ENCODE measurements around the gene SLC25A21.
"Not testable (repeated sequence)": the region's sequence is repeated elsewhere in the genome, so short reads cannot be mapped to it uniquely, and the experiment has no call there.

SLC25A21 gene

DNA sequence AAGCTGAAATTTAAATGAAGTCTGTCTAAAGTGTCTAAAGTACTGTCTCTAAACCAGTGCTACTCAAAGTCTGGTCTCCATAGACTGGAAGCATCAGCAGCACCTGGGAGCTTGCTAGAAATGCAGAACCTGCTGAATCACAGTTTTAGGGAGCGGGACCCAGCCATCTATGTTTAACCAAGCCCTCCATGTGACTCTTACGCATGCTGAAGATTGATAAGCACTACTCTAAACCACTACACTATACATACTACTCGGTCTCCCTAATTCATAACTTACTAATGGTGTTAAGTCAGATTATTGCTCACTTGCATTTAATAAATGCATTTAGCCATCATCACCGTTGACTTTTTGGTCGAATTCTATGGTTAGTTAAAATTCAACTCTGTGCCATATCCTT, 88.8 kb downstream of the SLC25A21 start:
- no peak for DNase-seq (ENCODE audit: extremely low read depth, low read depth)
- no peak for TF ChIP-seq CTCF (IDR thresholded peaks at IDR 0.05; ENCODE audit: low read depth, low read length)

GRCh38 chr14:37082449-37082848, 90.0 kb downstream of the SLC25A21 start:
- TF ChIP-seq CTCF (IDR thresholded peaks at IDR 0.05; ENCODE audit: low read depth, low read length), result no peak
- DNase-seq (ENCODE audit: extremely low read depth, low read depth), result no peak

DNA sequence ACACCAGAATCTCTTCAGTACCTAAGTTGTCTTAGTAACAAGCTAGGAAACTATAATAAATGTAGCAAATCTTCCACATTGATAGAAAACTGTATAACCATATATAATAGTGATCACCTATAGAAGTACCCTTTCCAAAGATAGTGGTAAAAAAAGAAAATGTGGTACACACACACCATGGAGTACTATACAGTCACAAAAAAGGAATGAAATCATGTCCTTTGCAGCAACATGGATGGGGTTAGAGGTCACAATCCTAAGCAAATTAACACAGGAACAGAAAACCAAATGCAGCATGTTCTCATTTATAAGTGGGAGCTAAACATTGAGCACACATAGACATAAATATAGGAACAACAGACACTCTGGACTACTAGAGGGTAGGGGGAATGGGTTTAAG, 90.5 kb downstream of the SLC25A21 start:
- TF ChIP-seq CTCF (IDR thresholded peaks at IDR 0.05; ENCODE audit: low read depth, low read length), result no peak
- no peak for DNase-seq (ENCODE audit: extremely low read depth, low read depth)

DNA sequence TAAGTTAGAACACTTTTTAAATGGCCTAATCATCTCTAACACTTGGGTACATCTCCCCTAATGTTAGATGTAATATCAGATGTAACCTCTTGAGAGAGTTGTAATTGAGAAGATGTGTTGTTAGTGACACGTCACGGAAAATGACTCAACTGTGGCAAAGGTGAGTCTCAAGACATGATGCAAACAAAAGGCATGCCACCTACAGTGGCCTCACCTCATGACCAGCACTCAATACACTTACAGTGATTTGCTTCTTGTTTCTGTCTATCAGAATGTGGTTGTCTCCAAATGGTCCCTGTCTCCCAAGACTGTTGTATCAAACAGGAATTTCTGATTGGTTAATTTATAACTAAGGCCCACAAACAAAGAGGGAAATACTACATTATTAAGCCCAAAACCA, 91.2 kb downstream of the SLC25A21 start:
- TF ChIP-seq CTCF (IDR thresholded peaks at IDR 0.05; ENCODE audit: low read depth, low read length), result no peak

GRCh38 chr14:37078131-37078530, 94.3 kb downstream of the SLC25A21 start:
- DNase-seq (ENCODE audit: extremely low read depth, low read depth), result no peak
- no peak for TF ChIP-seq CTCF (IDR thresholded peaks at IDR 0.05; ENCODE audit: low read depth, low read length)

More for the DNA sequence above, 91.2 kb downstream of the SLC25A21 start:
- DNase-seq (ENCODE audit: extremely low read depth, low read depth), result no peak

- not testable (repeated sequence) for DNase-seq (ENCODE audit: extremely low read depth, low read depth)
Measured at GRCh38 chr14:37074320-37074719, 98.1 kb downstream of the SLC25A21 start.

DNA sequence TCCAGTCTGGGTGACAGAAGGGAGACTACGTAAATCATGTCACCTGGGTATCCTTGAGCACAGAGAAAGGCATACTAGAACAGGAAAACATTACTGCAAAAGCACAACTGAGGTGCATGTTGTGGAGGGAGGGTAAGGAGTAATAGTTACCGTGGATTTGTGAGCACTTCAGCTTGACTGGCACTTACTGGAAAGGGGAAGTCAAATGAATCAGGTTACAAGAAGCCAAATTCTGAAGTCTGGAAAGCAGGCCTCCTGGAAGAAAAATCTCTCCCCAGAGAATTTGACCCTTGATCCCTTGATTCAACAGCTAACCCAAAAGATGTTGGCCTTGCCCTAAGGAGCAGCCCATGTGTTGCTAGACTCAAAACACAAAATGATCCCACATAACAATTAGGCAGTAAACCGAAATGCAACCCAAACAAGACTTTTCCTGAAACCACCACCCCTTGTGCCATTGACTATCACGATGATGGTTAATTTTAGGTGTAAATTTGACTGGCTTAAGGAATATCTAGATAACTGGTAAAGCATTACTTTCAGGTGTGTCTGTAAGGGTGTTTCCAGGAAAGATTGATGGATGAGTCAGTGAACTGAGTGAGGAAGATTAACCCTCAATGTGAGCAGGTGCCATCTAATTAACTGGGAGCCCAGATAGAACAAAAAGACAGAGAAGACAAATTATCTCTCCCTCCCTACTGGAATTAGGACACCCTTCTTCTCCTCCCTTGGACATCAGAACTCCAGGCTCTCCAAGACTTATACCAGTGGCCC, 108.8 kb downstream of the SLC25A21 start:
- DNase-seq (ENCODE audit: extremely low read depth, low read depth), result no peak
- no peak for TF ChIP-seq CTCF (IDR thresholded peaks at IDR 0.05; ENCODE audit: low read depth, low read length)

Measured in AG09319 (cell line).